NCI-H2107 (cell line): ENCODE measurements around the gene CAPSL.
"Not testable (repeated sequence)": the region's sequence is repeated elsewhere in the genome, so short reads cannot be mapped to it uniquely, and the experiment has no call there.

Source experiments
- DNase-seq: peaks from one replicate; lab custom pipeline; 2025; lab: John Stamatoyannopoulos, UW

CAPSL gene

DNA sequence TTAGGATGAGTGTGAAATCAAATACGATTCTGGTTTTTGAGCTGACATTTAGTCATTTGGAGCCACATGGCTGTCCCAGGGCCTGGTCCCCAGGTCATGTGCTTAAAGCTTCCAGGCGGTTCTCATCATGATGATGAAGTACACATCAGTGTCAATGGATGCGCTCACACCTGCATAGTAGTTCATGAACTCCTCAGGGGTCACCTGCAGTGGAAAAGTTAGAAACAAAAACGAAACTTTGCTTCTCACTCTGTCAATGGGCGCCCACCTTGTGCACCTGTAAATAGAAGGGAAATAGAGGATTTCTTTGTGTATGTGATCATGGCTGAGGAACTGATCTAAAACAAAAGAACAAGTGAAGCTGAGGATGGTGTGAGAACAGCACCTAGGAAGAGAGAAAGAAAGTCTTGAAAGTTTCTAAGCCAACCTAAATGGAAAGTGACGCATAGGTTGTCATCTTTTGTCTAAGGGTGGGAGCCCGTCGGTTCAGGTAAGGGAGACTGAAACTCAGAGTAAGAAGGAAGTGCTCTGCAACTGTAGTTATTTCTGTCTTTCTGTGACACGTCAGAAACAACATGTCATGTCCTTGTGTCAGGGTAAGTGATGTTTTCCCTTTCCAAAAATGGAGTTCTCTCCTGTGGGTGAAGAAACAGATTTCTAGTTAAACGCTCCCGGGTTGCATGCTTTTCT is 33.8 kb downstream of the CAPSL start:
- DNase-seq = no peak

DNA sequence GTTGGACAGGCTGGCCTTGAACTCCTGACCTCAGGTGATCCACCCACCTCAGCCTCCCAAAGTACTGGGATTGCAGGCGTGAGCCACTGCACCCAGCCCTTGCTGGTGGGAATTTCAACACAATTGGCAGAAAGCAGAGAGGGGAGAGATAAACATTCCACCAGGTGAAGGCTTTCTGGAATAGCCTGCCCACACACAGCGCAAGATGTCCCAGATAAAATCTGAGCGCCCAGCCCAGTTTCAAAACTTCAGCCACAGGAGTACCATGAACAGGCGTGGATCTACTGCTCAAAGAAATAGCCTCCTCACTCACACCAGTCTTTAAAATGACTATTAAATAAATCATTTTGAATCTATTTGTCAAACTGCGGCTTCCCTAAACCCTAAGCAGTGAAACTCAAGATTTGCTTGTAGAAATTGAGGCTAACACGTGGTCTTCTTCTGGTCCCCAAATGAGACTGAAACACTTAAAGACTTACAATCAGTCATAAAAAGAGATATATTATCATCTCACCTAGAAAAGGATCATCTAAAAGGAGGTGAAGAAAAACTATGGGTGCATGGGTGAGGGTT is 34.7 kb downstream of the CAPSL start:
- no peak for DNase-seq

DNA sequence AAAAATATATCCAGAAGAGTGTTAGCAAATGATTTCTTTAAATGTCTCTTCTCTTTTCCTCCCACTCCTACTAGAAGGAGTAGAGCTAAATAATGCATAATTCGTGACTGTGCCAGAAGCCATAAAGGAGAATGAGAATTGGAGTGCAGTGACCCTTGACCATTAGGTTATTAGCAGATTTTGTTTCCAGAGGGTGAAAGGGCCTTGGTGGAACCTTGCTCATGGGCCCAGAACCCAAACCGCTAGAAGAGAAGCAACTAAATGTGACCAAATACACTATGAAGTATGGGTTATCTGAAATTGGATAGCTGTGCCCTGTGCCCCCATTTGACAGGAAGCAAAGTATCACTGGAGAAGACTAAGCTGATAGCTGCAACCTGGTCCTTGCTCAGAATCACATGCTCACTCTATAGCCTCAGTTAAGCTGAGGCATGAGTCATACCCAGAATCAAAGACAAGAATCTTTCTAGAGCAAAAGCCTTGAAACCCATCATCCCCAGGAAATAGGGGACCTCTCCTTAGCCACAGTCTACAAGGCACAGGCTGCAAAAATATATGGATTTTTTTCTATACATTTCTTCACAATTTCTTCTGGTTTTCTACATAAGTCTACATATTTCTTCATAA is 36.3 kb downstream of the CAPSL start:
- no peak for DNase-seq

DNA sequence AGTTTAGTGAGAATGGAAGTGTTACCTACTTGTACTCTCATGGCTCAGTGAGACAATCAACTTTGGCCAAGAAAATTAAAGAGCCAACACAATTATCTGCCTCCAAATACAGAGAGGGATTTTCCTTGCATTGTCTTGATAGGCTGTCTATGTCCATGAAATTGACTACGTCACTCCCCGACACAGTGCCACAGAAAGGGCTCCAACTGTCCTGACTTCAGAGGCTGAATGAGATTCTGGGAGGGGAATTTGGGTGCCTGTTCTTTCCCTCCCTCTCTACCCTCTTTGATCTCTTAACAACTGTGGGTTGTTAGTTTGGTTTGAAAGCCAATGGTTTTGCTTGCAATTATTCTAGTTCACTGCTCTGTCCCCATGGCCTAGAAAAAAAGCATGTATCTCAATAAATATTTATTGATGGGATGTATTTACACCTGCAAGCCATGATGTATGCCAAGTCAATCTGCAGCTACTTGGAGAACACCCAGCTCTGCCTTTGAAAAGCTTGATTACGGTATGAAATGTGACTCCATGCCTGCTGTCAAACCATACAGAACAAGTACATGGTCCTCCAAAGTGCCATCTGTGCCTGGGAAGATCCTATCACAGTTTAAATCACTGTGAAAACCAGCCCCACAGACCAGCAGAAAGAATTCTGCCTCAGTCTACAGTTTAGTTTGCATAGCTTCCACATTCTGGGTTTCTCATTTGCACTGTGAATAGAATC is 37.3 kb downstream of the CAPSL start:
- no peak for DNase-seq

DNA sequence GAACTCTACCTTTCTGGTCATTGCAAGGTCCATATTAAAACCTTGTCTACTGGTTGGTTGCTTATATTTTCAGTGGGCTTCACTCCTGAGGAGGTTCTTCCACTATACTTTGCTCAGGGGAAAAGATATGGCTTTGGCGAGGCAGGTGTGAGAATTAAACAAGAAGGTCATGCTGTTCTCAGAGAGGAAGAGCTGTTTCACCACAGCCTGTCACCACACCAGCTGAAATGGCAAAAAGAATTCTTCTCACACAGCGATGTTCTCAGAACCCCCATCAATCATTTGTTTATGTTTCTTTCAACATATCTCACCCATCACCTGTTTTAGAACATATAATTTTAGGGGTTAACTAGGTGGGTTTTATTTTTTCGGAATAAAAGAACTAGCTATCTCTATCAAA is 38.6 kb downstream of the CAPSL start:
- no peak for DNase-seq

DNA sequence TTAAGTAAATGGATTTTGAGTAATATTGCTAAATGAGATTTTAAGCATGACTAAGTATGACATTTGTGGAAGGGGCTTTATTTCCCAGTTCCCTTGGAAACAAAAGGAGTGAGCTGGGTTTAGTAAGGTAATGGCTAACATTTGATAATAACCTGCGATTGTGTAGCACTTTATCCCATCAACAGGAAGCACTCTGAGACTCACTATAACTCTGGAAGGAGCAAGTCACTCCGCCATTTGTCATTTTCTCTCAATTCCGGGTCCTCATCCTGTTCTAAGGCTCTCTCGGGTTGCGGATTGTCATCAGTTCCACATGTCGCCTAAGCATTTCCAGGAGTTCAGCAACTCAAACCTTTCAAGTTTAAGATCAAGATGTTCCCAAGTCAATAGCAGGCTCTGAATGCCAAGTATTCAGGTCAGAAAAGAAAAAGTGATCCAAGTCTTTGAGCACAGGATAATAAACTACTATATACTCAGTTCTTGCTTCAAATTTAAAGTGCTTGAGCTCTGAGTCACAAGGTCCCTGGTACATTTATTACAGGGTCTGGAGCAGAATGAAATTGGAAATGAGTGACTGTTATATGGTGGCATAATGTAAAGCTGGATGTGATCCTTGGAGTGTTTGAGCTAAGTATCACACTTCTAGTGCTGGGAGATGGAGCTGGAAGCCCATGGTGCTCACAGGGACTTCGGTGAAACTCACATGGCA is 39.3 kb downstream of the CAPSL start:
- DNase-seq = no peak

DNA sequence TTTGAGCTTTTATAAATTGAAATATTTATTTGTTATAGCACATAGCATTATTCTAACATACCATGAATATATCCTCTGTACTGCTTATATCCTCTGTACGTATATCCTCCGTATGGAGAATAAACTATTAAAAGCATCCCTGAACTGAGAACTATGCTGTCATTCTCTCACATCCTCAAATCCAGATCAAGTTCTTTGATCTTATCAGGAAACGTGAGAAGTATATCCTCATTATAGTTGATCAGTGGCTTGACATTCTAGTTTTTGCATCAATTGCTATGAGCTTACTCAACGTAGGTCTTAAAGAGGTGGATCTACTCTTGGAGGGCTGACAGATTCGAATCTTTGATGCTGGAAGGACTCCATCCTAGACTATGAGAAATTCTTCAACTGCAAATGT is 44.3 kb downstream of the CAPSL start:
- no peak for DNase-seq

DNA sequence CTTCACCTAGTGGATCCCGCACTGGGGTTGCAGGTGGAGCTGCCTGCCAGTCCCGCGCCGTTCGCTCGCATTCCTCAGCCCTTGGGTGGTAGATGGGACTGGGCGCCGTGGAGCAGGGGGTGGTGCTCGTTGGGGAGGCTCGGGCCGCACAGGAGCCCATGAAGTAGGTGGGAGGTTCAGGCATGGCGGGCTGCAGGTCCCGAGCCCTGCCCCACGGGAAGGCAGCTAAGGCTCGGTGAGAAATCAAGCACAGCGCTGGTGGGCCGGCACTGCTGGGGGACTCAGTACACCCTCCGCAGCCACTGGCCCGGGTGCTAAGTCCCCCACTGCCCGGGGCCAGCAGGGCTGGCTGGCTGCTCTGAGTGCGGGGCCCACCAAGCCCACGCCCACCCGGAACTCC is 45.6 kb downstream of the CAPSL start:
- DNase-seq = not testable (repeated sequence)

DNA sequence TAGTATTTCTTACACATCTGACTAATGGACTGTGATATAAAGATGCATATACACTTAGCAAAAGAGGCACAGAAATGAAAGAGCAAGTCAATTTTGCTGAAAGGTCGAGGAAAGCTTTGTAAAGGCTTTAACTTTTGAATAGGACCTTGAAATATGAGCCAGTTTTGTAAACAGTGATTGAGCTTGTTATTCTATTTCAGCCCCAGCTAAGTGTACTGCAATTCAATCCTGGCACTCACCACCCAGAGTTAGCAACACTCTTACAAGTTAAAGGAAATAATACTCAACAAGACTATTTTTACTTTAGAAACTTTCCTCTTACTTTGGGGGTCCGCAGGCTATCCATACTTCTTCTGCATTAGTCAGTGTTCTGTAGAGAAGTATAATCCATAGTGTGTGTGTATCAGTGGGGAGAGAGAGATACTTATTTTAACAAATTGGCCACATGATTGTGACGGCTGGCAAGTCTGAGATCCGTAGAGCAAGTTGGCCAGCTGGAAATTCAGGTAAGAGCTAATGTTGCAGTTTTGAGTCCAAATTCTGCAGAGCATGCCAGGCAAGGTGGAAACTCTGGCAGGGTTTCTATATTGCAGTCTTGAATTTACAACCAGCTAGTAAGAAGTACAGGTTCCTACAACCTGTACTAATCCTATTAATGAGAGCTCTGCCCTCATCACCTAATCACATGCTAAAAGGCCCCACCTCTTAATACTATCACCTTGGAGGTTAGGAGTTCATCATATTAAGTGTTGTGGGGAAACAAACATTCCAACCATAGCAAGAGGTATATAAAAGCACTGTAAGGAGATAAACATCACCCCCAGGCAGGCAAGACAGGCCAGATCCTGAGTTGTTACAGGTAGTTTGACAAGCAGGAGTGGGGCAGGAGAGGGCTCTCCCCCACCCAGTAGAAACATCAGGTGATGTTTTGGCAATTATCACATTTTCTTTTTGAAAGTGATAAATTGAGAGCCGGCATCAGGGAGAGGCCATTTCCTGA is 48.1 kb downstream of the CAPSL start:
- DNase-seq = no peak

DNA sequence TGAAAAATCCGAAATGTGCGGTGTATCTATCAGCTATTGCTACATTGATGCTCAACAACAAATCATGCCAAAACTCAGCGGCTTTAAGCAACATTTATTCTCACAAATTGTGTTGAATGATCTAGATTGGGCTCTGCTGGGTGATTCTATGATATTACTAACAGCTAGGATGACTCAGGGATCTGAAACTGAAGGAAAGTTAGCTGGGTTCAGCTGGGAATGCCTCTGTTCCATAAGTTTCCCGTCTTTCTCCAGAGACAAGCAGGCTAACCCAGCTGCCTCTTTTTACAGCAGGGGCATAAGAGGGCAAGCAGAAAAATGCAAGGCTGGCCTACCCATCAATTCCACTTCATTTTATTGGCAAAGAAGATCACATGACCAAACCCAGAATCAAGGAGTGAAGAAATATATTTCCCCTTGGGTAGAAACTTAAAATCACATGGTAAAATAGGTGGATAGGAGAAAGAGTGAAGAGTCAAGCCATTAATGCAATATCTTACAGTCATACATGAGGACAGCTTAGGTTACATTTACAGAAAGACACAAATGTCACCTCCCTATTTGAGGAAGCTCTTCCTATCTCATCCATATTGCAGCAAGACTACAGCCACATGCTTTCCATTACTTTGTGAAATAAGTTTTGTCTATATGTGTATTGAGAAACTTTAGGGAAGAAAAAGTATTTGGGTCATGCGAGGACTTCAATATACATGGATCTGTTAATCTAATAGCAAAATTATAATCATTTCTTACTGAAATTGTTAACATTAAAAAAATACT is 50.9 kb downstream of the CAPSL start:
- no peak for DNase-seq

DNA sequence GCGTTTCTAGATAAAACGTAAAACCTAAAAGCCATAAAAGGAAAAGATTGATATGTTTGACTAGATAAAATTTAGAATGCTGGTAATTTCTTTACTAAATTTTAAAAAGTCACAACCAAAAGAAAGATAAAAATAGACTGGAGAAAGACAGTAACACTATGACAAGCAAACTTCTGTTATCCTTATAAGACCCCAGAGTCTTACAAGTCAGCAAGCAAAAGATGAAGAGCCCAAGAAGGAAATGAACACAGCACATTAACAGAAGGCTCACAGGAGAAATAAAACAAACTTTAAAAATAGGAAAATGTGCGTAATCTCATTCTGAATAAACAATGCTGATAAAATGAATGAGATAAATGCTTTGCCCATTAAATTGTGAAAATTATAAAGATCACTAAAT is 52.0 kb downstream of the CAPSL start:
- no peak for DNase-seq

DNA sequence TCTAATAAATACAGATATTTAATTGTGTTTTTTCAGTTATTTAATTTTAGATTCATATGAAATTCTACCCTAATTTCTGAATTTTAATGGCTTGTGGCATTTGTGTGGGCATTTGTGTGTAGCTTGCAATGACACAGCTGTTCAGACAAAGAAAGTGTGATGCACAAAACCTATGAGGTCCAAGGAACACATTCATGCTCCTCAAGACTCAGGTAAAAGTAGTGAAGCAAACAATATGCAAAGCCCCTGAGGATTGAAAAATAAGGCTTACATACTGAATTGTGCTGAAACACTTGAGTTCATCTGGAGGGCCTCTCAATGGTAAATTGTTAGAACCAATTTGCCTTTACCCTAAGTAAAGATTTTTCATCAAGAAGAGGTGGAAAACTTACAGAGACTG is 53.6 kb downstream of the CAPSL start:
- no peak for DNase-seq

DNA sequence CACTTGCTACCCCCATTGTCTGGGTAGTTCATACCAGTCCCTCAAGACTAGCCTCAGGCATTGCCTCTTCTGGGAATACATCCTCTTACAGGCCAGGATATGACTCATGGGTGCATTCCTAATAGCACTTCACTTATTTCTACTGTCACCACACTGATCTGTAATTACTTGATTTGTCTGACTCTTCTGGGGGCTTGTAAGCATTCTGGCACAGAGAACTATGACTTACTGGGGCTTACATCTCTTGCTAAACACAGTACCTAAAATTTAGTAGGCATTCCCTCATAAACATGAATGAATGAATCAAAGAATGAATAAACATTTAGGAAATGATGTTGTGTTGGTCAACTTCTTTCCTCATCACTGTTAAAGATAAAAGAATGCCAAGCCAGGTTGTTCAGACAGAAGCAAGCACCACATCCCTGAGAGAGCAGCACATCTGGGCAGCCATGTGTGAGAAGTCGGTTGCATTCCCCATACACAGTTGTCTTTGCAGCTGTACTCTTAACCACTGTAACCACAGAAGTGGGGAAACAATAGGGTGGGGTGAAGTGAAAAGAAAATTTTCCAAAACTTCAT is 54.1 kb downstream of the CAPSL start:
- no peak for DNase-seq

DNA sequence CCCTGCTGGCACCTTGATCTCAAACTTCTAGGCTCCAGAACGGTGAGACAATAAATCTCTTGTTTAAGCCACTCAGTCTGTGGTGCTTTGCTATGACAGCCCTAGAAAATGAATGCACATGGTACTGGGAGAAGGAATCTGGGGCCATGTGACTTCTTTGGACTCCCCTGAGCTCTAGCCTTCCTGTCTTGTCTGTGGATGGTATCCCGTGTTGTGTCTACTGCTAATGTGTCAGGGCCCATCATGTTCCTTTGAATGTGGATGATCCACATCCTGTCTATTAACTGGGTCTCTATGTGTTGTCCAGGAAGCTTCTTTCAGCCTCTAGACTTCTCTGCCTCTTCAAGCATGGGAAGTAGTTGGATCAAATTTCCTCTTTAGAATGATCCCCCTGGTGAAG is 56.7 kb downstream of the CAPSL start:
- no peak for DNase-seq

DNA sequence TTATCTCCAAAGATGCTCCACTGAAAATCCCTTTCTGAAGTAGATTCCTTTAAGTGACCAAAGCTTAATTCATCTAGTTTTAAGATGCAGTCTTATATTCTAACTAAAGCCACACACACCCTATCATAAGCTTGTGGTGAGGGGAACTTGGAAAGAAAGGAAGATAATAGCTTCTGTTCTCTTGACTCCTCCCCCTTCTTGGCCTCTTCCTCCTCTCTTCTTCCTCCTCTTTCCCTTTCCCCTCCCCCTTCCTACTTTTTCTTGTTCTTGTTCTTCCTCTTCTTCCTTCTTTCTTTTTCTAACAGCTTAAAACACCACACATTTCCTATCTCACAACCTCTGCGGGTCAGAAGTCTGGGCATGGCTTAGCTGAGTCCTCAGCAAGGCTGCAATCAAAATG is 58.3 kb downstream of the CAPSL start:
- DNase-seq = no peak

DNA sequence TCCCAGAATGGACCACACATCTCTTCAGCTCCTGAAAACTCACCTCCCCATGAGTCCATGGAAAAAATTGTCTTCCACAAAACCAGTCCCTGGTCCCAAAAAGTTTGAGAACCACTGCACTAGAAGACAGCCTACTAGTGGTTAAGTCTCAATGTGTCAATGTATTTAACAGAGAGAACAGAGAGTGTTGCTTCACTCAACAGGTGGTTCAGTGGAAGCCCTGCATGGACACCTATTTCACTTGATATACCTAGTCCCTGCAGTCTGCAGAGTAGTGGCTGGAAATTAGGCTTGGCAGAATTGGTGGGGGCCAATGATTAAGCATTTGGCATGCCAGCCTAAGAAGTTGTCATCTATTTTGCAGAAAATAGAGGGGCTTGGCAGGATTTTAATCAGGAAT is 58.8 kb downstream of the CAPSL start:
- DNase-seq = no peak

DNA sequence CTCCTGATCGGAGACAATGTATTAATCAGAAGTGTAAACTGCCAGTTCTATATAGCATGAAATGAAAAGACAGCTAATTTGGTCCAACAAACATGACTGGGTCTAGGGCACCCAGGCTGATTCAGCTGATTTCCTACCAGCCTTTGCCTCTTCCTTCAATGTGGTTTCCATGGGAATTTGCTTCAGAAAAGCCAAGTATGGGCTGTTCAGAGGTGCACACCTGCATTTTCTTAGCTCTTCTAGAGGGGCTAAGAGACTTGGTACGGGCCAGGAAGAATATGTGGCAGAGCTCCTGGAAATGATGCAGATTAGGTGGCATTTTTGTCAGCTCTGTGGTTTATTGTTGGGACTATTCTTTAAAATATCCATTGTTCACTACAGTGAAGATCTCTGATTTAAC is 59.3 kb downstream of the CAPSL start:
- DNase-seq = no peak

DNA sequence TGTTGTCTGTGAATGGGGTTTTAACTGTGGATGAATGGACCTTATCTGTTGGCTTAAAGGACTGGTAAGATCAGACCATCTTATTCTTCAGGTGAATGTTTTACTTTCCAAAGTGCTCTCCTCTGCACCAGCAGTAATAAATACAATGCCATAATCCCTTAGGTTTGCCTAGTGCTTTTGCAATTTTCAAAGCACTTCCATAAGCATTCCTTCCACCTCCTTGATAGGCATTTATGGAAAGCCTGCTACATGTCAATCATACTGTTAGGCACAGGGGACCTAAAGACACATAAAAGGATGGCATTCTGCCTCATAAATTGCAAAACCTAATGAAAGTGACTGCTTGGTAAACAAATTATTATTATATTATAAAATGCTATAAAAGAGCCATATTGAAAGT is 60.3 kb downstream of the CAPSL start:
- no peak for DNase-seq

DNA sequence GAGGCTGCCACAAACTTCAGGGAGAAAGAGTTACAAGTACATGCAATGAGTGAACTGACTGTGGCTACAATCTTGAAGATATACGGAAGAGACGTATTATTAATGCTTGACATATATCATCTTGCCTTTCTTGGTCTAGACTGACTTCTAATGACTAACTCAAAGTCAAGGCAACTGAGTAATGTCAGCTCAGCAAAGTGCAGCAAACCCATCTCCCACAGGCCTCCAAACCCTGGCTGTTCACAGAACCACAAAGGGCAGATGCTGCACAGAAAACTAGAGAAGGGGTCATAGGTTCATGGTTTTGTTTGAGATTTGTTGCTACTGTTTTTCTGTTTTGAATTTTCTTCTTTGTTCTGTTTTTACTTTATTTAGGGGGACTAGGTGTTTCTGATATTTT is 60.8 kb downstream of the CAPSL start:
- no peak for DNase-seq

DNA sequence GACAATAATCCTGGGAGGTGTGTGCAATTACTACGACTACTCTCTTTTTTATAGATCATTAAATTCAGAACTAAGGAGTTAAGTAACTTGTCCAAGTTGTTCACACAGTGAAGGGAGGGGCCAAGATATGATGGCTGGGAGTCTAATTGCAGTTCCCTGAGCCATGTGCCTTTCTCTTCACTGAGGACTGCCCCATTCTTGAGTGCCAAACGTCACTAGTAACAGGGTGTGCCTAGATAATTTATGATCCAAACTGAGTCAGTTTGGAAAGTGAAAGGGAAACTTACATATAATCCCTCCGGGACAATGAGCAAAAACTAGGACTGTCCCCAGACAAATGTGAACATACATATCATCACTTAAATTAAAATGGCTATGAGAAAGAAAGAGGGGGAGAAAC is 61.5 kb downstream of the CAPSL start:
- no peak for DNase-seq
